Adrenal gland (tissue), 5 donors: Measurements from ENCODE around the gene DNAJB1.

ENCODE experiments used
- POLR2A ChIP-seq, 2 donors: fragments of 450-650 bp; IDR thresholded peaks; one replicate each; pipeline ENCODE4 v1.6.1; 2017; ENCODE audit warnings: antibody characterized with exemption in 2 of 2, mild to moderate bottlenecking in 2 of 2, moderate library complexity in 1 of 2
- TF ChIP-seq, protein P1 (sequence below), 6 experiments: fragments of 450-650 bp in 4 of 6; fragments of 200-600 bp in 2 of 6; sonication (generic) in 1 of 6; IDR thresholded peaks; 1 replicate in 5 of 6; 2 replicates in 1 of 6; pipeline versions ENCODE4 v1.5.1 to v1.8.0; 2016 to 2021; ENCODE audit warnings: antibody characterized with exemption in 6 of 6, mild to moderate bottlenecking in 2 of 6, moderate library complexity in 1 of 6
- donor health status: DM: no; HTN: no; CAD: no.

- TF ChIP-seq, protein P1, sequence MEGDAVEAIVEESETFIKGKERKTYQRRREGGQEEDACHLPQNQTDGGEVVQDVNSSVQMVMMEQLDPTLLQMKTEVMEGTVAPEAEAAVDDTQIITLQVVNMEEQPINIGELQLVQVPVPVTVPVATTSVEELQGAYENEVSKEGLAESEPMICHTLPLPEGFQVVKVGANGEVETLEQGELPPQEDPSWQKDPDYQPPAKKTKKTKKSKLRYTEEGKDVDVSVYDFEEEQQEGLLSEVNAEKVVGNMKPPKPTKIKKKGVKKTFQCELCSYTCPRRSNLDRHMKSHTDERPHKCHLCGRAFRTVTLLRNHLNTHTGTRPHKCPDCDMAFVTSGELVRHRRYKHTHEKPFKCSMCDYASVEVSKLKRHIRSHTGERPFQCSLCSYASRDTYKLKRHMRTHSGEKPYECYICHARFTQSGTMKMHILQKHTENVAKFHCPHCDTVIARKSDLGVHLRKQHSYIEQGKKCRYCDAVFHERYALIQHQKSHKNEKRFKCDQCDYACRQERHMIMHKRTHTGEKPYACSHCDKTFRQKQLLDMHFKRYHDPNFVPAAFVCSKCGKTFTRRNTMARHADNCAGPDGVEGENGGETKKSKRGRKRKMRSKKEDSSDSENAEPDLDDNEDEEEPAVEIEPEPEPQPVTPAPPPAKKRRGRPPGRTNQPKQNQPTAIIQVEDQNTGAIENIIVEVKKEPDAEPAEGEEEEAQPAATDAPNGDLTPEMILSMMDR (IDR thresholded peaks at IDR 0.05), result no peak
- TF ChIP-seq POLR2A (IDR thresholded peaks at IDR 0.05), result no peak
These were observed 42.5 kb upstream of the DNAJB1 start for GRCh38 chr19:14560776-14561108.
